H9 (cell line): Measurements from ENCODE around the gene KIF9. TPM values are rescaled to one million over a fixed set of nuclear protein-coding genes. Genes with fewer than 3 reads are reported as not detected.

Experiments used
- DNase-seq: peaks from one replicate; pipeline ENCODE4 v3.0.0-alpha.2; 2017
- H2AFZ ChIP-seq: one replicate; pipeline ENCODE4 v1.6.1; 2013; ENCODE audit warnings: mild to moderate bottlenecking, low read length, control low read depth, moderate library complexity
- H2AK5ac ChIP-seq: 2 replicates; pipeline ENCODE4 v1.6.1; 2013; ENCODE audit warnings: low read length, control low read depth, mixed read lengths; ENCODE audit not compliant: insufficient read length
- H2BK120ac ChIP-seq: one replicate; pipeline ENCODE4 v1.6.1; 2013; ENCODE audit warnings: low read depth, mild to moderate bottlenecking, low read length, control low read depth, inconsistent platforms; ENCODE audit not compliant: poor library complexity, severe bottlenecking
- H2BK12ac ChIP-seq: 2 replicates; pipeline ENCODE4 v1.6.1; 2013; ENCODE audit warnings: low read length, control low read depth, mixed read lengths, low read depth; ENCODE audit not compliant: insufficient read length
- H2BK15ac ChIP-seq: 2 replicates; pipeline ENCODE4 v1.6.1; 2013; ENCODE audit warnings: low read depth, low read length, control low read depth
- H2BK20ac ChIP-seq: one replicate; pipeline ENCODE4 v1.6.1; 2013; ENCODE audit warnings: low read depth, mild to moderate bottlenecking, low read length, control low read depth, inconsistent platforms; ENCODE audit not compliant: poor library complexity, severe bottlenecking
- H2BK5ac ChIP-seq: 2 replicates; pipeline ENCODE4 v1.6.1; 2013; ENCODE audit warnings: low read length, control low read depth, mixed read lengths; ENCODE audit not compliant: insufficient read length
- H3K14ac ChIP-seq: 2 replicates; pipeline ENCODE4 v1.6.1; 2013; ENCODE audit warnings: low read length, control low read depth; ENCODE audit not compliant: insufficient read depth
- H3K18ac ChIP-seq: 2 replicates; pipeline ENCODE4 v1.6.1; 2013; ENCODE audit warnings: low read depth, mild to moderate bottlenecking, mixed read lengths, low read length, control low read depth; ENCODE audit not compliant: insufficient read length
- H3K23ac ChIP-seq: 2 replicates; pipeline ENCODE4 v1.6.1; 2013; ENCODE audit warnings: low read length, control low read depth, mixed read lengths, low read depth; ENCODE audit not compliant: insufficient read length
- H3K23me2 ChIP-seq: 2 replicates; pipeline ENCODE4 v1.6.1; 2013; ENCODE audit warnings: low read depth, mild to moderate bottlenecking, mixed read lengths, low read length, control low read depth; ENCODE audit not compliant: insufficient read length, poor library complexity, severe bottlenecking
- H3K27ac ChIP-seq: 2 replicates; pipeline ENCODE4 v1.5.1; 2013; ENCODE audit warnings: low read length, control low read depth, mixed read lengths, low read depth; ENCODE audit not compliant: insufficient read length
- H3K27me3 ChIP-seq: 2 replicates; pipeline ENCODE4 v1.6.1; 2013; ENCODE audit warnings: low read length, control low read depth, inconsistent platforms; ENCODE audit not compliant: insufficient read depth
- H3K4ac ChIP-seq: 2 replicates; pipeline ENCODE4 v1.6.1; 2013; ENCODE audit warnings: low read depth, mild to moderate bottlenecking, control low read depth, inconsistent platforms, low read length, moderate library complexity
- H3K4me1 ChIP-seq: 2 replicates; pipeline ENCODE4 v1.6.1; 2013; ENCODE audit warnings: low read length, control low read depth, inconsistent platforms; ENCODE audit not compliant: insufficient read depth
- H3K4me2 ChIP-seq: 2 replicates; pipeline ENCODE4 v1.6.1; 2013; ENCODE audit warnings: low read length, control low read depth, mixed read lengths; ENCODE audit not compliant: insufficient read length, insufficient read depth
- H3K56ac ChIP-seq: 2 replicates; pipeline ENCODE4 v1.6.1; 2013; ENCODE audit warnings: low read depth, mild to moderate bottlenecking, mixed read lengths, low read length, control low read depth; ENCODE audit not compliant: insufficient read length
- H3K79me1 ChIP-seq: 2 replicates; pipeline ENCODE4 v1.6.1; 2013; ENCODE audit warnings: low read depth, mild to moderate bottlenecking, moderate library complexity, low read length, control low read depth, inconsistent platforms; ENCODE audit not compliant: insufficient read depth, poor library complexity, severe bottlenecking
- H3K79me2 ChIP-seq: 2 replicates; pipeline ENCODE4 v1.6.1; 2013; ENCODE audit warnings: low read length, control low read depth, inconsistent platforms; ENCODE audit not compliant: insufficient read depth
- H3K9ac ChIP-seq: 2 replicates; pipeline ENCODE4 v1.6.1; 2013; ENCODE audit warnings: low read length, control low read depth, mixed read lengths; ENCODE audit not compliant: insufficient read length; ENCODE audit errors: extremely low read depth
- H3K9me3 ChIP-seq: one replicate; pipeline ENCODE4 v1.6.1; 2013; ENCODE audit warnings: low read depth, low read length, inconsistent platforms; ENCODE audit not compliant: control insufficient read depth
- H3T11ph ChIP-seq: one replicate; pipeline ENCODE4 v1.6.1; 2013; ENCODE audit warnings: mild to moderate bottlenecking, low read length, control low read depth, inconsistent platforms
- H4K20me1 ChIP-seq: one replicate; pipeline ENCODE4 v1.6.1; 2013; ENCODE audit not compliant: control insufficient read depth, insufficient read length, insufficient read depth
- H4K5ac ChIP-seq: 2 replicates; pipeline ENCODE4 v1.6.1; 2013; ENCODE audit warnings: low read depth, mild to moderate bottlenecking, mixed read lengths, low read length, control low read depth; ENCODE audit not compliant: insufficient read length
- H4K8ac ChIP-seq: replicated peaks from 2 replicates; pipeline ENCODE4 v1.6.1; 2013; ENCODE audit warnings: low read length, control low read depth, mixed read lengths, low read depth; ENCODE audit not compliant: insufficient read length
- H4K91ac ChIP-seq: 2 replicates; pipeline ENCODE4 v1.6.1; 2013; ENCODE audit warnings: low read depth, mild to moderate bottlenecking, moderate library complexity, mixed read lengths, low read length, control low read depth; ENCODE audit not compliant: insufficient read length
- H3K27ac Mint-ChIP-seq, 3 experiments: 2 replicates in 2 of 3; 3 replicates in 1 of 3; pipeline ENCODE4 v1.8.0; 2020 to 2021; ENCODE audit warnings: mixed read lengths in 3 of 3, mild to moderate bottlenecking in 1 of 3, moderate library complexity in 1 of 3
- H3K27me3 Mint-ChIP-seq: 2 replicates; pipeline ENCODE4 v1.8.0; 2021; ENCODE audit warnings: low read depth, mild to moderate bottlenecking, moderate library complexity, mixed read lengths
- H3K36me3 Mint-ChIP-seq, 3 experiments: 2 replicates in 2 of 3; 3 replicates in 1 of 3; pipeline ENCODE4 v1.8.0; 2020 to 2021; ENCODE audit warnings: low read depth in 3 of 3, mixed read lengths in 3 of 3; ENCODE audit not compliant: insufficient read depth in 1 of 3
- H3K4me1 Mint-ChIP-seq, 2 experiments: 2 replicates each; pipeline ENCODE4 v1.8.0; 2020; ENCODE audit warnings: mixed read lengths in 2 of 2
- H3K4me3 Mint-ChIP-seq, 2 experiments: 2 replicates in 1 of 2; 3 replicates in 1 of 2; pipeline ENCODE4 v1.8.0; 2020 to 2021; ENCODE audit warnings: mild to moderate bottlenecking in 2 of 2, mixed read lengths in 2 of 2, moderate library complexity in 1 of 2
- H3K9me3 Mint-ChIP-seq, 2 experiments: 2 replicates in 1 of 2; 3 replicates in 1 of 2; pipeline ENCODE4 v1.8.0; 2020; ENCODE audit warnings: mild to moderate bottlenecking in 2 of 2, mixed read lengths in 2 of 2, moderate library complexity in 1 of 2
- total RNA-seq: library from RNA; stranded (reverse); gene quantifications from 2 replicates; pipeline ENCODE4 v1.2.1, GENCODE V29; 2021
- TF ChIP-seq, protein P1 (sequence below): fragments of 200-600 bp; sonication (generic); conservative IDR thresholded peaks from 3 replicates; pipeline ENCODE4 v1.8.0; 2021; ENCODE audit warnings: antibody characterized with exemption, mild to moderate bottlenecking

The KIF9 gene
- total RNA-seq, 1 experiment from 2014 or later = 8.4 TPM

DNA sequence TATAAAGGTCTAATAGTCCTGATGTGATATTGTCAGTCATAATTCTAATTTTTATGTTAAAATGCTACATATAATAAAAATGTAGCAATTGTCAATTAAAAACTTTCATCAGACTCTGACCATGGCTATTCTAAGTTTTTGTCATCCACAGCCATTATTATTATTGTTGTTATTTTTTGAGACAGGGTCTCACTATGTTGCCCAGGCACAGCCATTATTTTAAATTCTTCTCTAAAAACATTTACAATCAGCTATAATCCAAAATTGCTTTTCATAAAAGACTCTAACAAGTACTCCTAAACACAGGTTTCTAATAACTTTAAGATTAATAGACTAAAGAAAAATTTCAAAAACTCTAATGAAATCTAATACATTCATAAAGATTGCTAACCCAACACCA, 77.7 kb downstream of the KIF9 start:
- H4K20me1 ChIP-seq = no peaks in the 10 kb centered on the region

More for the DNA sequence above, 77.7 kb downstream of the KIF9 start:
- H4K5ac ChIP-seq = no peak overlapping the region
- TF ChIP-seq, protein P1, sequence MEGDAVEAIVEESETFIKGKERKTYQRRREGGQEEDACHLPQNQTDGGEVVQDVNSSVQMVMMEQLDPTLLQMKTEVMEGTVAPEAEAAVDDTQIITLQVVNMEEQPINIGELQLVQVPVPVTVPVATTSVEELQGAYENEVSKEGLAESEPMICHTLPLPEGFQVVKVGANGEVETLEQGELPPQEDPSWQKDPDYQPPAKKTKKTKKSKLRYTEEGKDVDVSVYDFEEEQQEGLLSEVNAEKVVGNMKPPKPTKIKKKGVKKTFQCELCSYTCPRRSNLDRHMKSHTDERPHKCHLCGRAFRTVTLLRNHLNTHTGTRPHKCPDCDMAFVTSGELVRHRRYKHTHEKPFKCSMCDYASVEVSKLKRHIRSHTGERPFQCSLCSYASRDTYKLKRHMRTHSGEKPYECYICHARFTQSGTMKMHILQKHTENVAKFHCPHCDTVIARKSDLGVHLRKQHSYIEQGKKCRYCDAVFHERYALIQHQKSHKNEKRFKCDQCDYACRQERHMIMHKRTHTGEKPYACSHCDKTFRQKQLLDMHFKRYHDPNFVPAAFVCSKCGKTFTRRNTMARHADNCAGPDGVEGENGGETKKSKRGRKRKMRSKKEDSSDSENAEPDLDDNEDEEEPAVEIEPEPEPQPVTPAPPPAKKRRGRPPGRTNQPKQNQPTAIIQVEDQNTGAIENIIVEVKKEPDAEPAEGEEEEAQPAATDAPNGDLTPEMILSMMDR = no peak
- H2AFZ ChIP-seq = no peak overlapping the region
- no peaks in the 10 kb centered on the region for H3K27me3 ChIP-seq
- no peak overlapping the region for H2BK20ac ChIP-seq
- H2AK5ac ChIP-seq = no peak overlapping the region
- Mint-ChIP-seq H3K9me3 (no peaks in the 10 kb centered on the region), H3K27me3 (no peaks in the 10 kb centered on the region), H3K4me3 (no peak overlapping the region), H3K27ac (no peak overlapping the region), H3K4me1 (no peaks in the 10 kb centered on the region), H3K36me3 (no peaks in the 10 kb centered on the region)
- H3K23ac ChIP-seq = no peak overlapping the region
- H4K91ac ChIP-seq = no peak overlapping the region
- H2BK12ac ChIP-seq = no peak overlapping the region
- H3K4ac ChIP-seq = no peak overlapping the region
- H2BK15ac ChIP-seq = no peak overlapping the region
- H4K8ac ChIP-seq = no peak overlapping the region
- H2BK5ac ChIP-seq = no peak overlapping the region
- H3K56ac ChIP-seq = no peak overlapping the region
- H3K4me1 ChIP-seq = no peaks in the 10 kb centered on the region
- H3K4me2 ChIP-seq = no peak overlapping the region
- no peaks in the 10 kb centered on the region for H3K79me2 ChIP-seq
- H3K9ac ChIP-seq = no peak overlapping the region
- no peak overlapping the region for H2BK120ac ChIP-seq
- H3K27ac ChIP-seq = no peak overlapping the region
- DNase-seq = no peak
- H3K14ac ChIP-seq = no peak overlapping the region
- no peak overlapping the region for H3T11ph ChIP-seq
- H3K18ac ChIP-seq = no peak overlapping the region
- no peaks in the 10 kb centered on the region for H3K23me2 ChIP-seq
- H3K79me1 ChIP-seq = no peaks in the 10 kb centered on the region
- no peaks in the 10 kb centered on the region for H3K9me3 ChIP-seq
